OCI-LY1 (cell line): ENCODE results near the gene DBN1.
A peak's percentile ranks its signal among the peaks of the same experiment; 100 is the strongest.

ENCODE experiments used
- H2AFZ ChIP-seq: fragments of 200-600 bp; sonication (generic), shearing (Covaris generic); 2 replicates; pipeline ENCODE4 v1.6.0; 2014; ENCODE audit warnings: antibody characterized with exemption, mild to moderate bottlenecking, low read length
- H3F3A ChIP-seq: fragments of 200-600 bp; sonication (generic), shearing (Covaris generic); 2 replicates; pipeline ENCODE4 v1.6.0; 2014; ENCODE audit warnings: mild to moderate bottlenecking, antibody characterized with exemption, low read length, moderate library complexity; ENCODE audit not compliant: insufficient read depth
- H3K27ac ChIP-seq: fragments of 200-600 bp; sonication (generic); 2 replicates; pipeline ENCODE4 v1.5.1; 2014; ENCODE audit warnings: low read length, mixed run types, mild to moderate bottlenecking, low read depth; ENCODE audit not compliant: poor library complexity, severe bottlenecking
- H3K27me3 ChIP-seq: fragments of 200-600 bp; sonication (generic); 2 replicates; pipeline ENCODE4 v1.6.0; 2014; ENCODE audit warnings: antibody characterized with exemption, mild to moderate bottlenecking, low read length, moderate library complexity; ENCODE audit not compliant: insufficient read depth
- H3K36me3 ChIP-seq: fragments of 200-600 bp; sonication (generic); 2 replicates; pipeline ENCODE4 v1.6.1; 2014; ENCODE audit warnings: mild to moderate bottlenecking, antibody characterized with exemption, low read length, moderate library complexity, mixed read lengths; ENCODE audit not compliant: insufficient read depth
- H3K4me1 ChIP-seq: fragments of 200-600 bp; sonication (generic); 2 replicates; pipeline ENCODE4 v1.5.1; 2014; ENCODE audit warnings: mild to moderate bottlenecking, low read length, moderate library complexity; ENCODE audit not compliant: insufficient read depth, severe bottlenecking
- H3K4me2 ChIP-seq: fragments of 200-600 bp; sonication (generic), shearing (Covaris generic); 2 replicates; pipeline ENCODE4 v1.6.1; 2014; ENCODE audit warnings: low read length
- H3K4me3 ChIP-seq: fragments of 200-600 bp; sonication (generic); 2 replicates; pipeline ENCODE4 v1.5.1; 2014; ENCODE audit warnings: low read length, low read depth, mild to moderate bottlenecking, mixed read lengths; ENCODE audit not compliant: poor library complexity, severe bottlenecking
- H3K79me2 ChIP-seq: fragments of 200-600 bp; shearing (Covaris generic); 2 replicates; pipeline ENCODE4 v1.6.1; 2016; ENCODE audit warnings: mixed run types, low read length, mixed read lengths; ENCODE audit not compliant: insufficient read depth
- H3K9ac ChIP-seq: fragments of 200-600 bp; sonication (generic), shearing (Covaris generic); 2 replicates; pipeline ENCODE4 v1.6.1; 2014; ENCODE audit warnings: mild to moderate bottlenecking, low read length, mixed read lengths
- H3K9me2 ChIP-seq: fragments of 200-600 bp; sonication (generic), shearing (Covaris generic); 2 replicates; pipeline ENCODE4 v1.6.1; 2014; ENCODE audit warnings: low read depth, mild to moderate bottlenecking, low read length, mixed read lengths
- H3K9me3 ChIP-seq: fragments of 200-600 bp; shearing (Covaris generic); 2 replicates; pipeline ENCODE4 v1.6.1; 2014; ENCODE audit warnings: low read length, mixed read lengths
- H4K20me1 ChIP-seq: fragments of 200-600 bp; sonication (generic), shearing (Covaris generic); 2 replicates; pipeline ENCODE4 v1.6.0; 2016; ENCODE audit warnings: mild to moderate bottlenecking, low read length; ENCODE audit not compliant: insufficient read depth
- CTCF ChIP-seq: fragments of 200-600 bp; sonication (generic), shearing (Covaris generic); IDR thresholded peaks from 2 replicates; pipeline ENCODE4 v1.5.1; 2017; ENCODE audit warnings: mild to moderate bottlenecking, antibody characterized with exemption, low read length, moderate library complexity, mixed read lengths
- EZH2 ChIP-seq: fragments of 200-600 bp; sonication (generic), shearing (Covaris generic); IDR thresholded peaks from 2 replicates; pipeline ENCODE4 v1.8.0; 2017; ENCODE audit warnings: borderline replicate concordance, mixed run types, mild to moderate bottlenecking, antibody characterized with exemption, low read length, moderate library complexity, mixed read lengths

Gene DBN1

GRCh38 chr5:177446200-177447065, 27.0 kb downstream of the DBN1 start, which contains the start of gene PRR7:
Gene PRR7, plus strand, starts transcription at chr5:177446814. Its CDS starts 8,254 bp downstream, at chr5:177455068.
- peak within 1 kb of the TSS; percentile 62 for H3K4me3 ChIP-seq
- peaks cover 30% of the 10 kb centered on the region for H3K4me1 ChIP-seq
- no peaks in the 10 kb centered on the region for H3K9me3 ChIP-seq
- H3K4me2 ChIP-seq: peak within 1 kb of the TSS; percentile 75
- H3F3A ChIP-seq: no peaks in the 10 kb centered on the region
- no peak within 1 kb of the TSS for H2AFZ ChIP-seq
- H3K27ac ChIP-seq: peak within 1 kb of the TSS; percentile 69
- H4K20me1 ChIP-seq: no peaks in the 10 kb centered on the region
- H3K27me3 ChIP-seq: no peaks in the 10 kb centered on the region
- peaks cover 12% of the 10 kb centered on the region; the same call in 1 of the 2 replicates for H3K36me3 ChIP-seq
- no peaks in the 10 kb centered on the region for H3K9me2 ChIP-seq
- TF ChIP-seq EZH2 (no peak), CTCF (no peak)
- no peaks in the 10 kb centered on the region for H3K79me2 ChIP-seq
- H3K9ac ChIP-seq: peak within 1 kb of the TSS; percentile 71

GRCh38 chr5:177445917-177446199, 27.6 kb downstream of the DBN1 start:
- Histone ChIP-seq H3K27ac (peak overlapping the region; percentile 64), H3K4me2 (peak overlapping the region; percentile 75), H3K9ac (peak overlapping the region; percentile 71; the same call in 1 of the 2 replicates), H4K20me1 (no peaks in the 10 kb centered on the region), H2AFZ (no peak overlapping the region), H3K4me3 (peak overlapping the region; percentile 62), H3F3A (no peaks in the 10 kb centered on the region), H3K27me3 (no peaks in the 10 kb centered on the region), H3K9me2 (no peaks in the 10 kb centered on the region), H3K79me2 (no peaks in the 10 kb centered on the region), H3K9me3 (no peaks in the 10 kb centered on the region), H3K4me1 (peaks cover 30% of the 10 kb centered on the region), H3K36me3 (peaks cover 18% of the 10 kb centered on the region; the same call in 1 of the 2 replicates)
- TF ChIP-seq CTCF: no peak
- TF ChIP-seq EZH2: no peak

DNA sequence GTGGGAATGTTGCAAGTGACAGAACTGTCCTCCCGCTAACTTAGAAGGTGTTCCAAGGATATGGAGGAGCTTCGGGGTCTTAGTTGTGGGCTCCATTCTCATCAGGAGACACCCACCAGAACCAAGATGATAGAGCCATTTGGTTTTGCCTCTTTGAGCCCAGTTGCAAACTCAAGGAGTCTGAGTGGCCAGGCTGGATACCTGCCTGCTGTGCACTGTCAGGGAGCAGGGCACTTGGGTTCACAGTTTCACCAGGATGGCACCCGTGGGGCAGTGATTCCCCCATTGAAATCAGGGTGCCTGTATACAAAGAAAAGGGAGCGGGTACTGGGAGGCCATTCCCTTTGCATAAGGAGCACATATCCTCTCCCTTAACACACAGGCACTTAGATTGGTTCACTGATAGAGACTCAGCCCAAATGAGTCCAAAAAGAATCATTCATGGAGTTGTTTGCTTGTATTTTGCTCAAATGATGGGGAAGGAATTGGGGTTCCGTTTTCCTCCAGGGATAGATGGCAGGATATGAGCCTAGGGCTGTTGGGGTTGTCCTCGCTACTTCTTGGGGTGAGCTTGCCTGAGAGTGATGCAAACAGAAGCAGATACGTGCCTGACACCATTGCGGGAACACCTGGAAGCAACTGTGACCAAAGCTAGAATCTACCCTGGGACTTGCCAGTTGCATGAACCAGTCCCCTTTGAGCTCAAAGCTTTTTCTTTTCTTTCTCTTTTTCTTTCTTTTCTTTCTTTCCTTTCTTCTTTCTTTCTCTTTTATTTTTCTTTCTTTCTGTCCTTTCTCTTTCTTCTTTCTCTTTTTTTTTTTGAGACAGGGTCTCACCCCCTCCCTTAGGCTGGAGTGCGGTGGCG, 28.1 kb downstream of the DBN1 start:
- no peak overlapping the region for H2AFZ ChIP-seq
- peaks cover 23% of the 10 kb centered on the region; the same call in 1 of the 2 replicates for H3K36me3 ChIP-seq

More for the DNA sequence above, 28.1 kb downstream of the DBN1 start:
- no peak for TF ChIP-seq CTCF
- TF ChIP-seq EZH2: no peak
- H3F3A ChIP-seq: no peaks in the 10 kb centered on the region
- peak overlapping the region; percentile 75; the same call in 1 of the 2 replicates for H3K4me2 ChIP-seq
- H3K9me2 ChIP-seq: no peaks in the 10 kb centered on the region
- peaks cover 30% of the 10 kb centered on the region for H3K4me1 ChIP-seq
- peak overlapping the region; percentile 71; the same call in 1 of the 2 replicates for H3K9ac ChIP-seq
- peak overlapping the region; percentile 62 for H3K4me3 ChIP-seq
- peak overlapping the region; percentile 64 for H3K27ac ChIP-seq
- H3K9me3 ChIP-seq: no peaks in the 10 kb centered on the region
- H4K20me1 ChIP-seq: no peaks in the 10 kb centered on the region
- no peaks in the 10 kb centered on the region for H3K27me3 ChIP-seq
- H3K79me2 ChIP-seq: no peaks in the 10 kb centered on the region
